ENCODE measurements around the gene TPST1. TPM values are rescaled to one million over a fixed set of nuclear protein-coding genes. Genes with fewer than 3 reads are reported as not detected.

Gene TPST1
- total RNA-seq, 1 experiment from 2014 or later = 15.9 TPM

- Histone ChIP-seq H2BK15ac (ENCODE audit: low read depth, low read length) (no peak overlapping the region), H4K8ac (replicated peaks; ENCODE audit: insufficient read length, low read depth, low read length) (no peak overlapping the region), H2BK120ac (ENCODE audit: low read depth, low read length, poor library complexity, severe bottlenecking) (no peak overlapping the region), H3K9me3 (ENCODE audit: control insufficient read depth, low read depth, low read length) (no peaks in the 10 kb centered on the region), H3K79me2 (ENCODE audit: insufficient read depth, low read length) (no peaks in the 10 kb centered on the region), H3T11ph (ENCODE audit: low read length) (no peak overlapping the region), H3K27ac (ENCODE audit: insufficient read length, low read depth, low read length) (no peak overlapping the region), H2AFZ (ENCODE audit: low read length) (no peak overlapping the region), H3K4me1 (ENCODE audit: insufficient read depth, low read length) (no peaks in the 10 kb centered on the region; the same call in 1 of the 2 replicates), H3K23me2 (ENCODE audit: insufficient read length, low read depth, low read length, poor library complexity, severe bottlenecking) (peaks cover 5% of the 10 kb centered on the region), H3K56ac (ENCODE audit: insufficient read length, low read depth, low read length) (no peak overlapping the region), H3K27me3 (ENCODE audit: insufficient read depth, low read length) (no peaks in the 10 kb centered on the region), H2AK5ac (ENCODE audit: insufficient read length, low read length) (no peak overlapping the region), H4K91ac (ENCODE audit: insufficient read length, low read depth, low read length) (no peak overlapping the region), H4K5ac (ENCODE audit: insufficient read length, low read depth, low read length) (no peak overlapping the region), H3K4ac (ENCODE audit: low read depth, low read length) (no peak overlapping the region), H2BK5ac (ENCODE audit: insufficient read length, low read length) (no peak overlapping the region), H3K4me2 (ENCODE audit: insufficient read depth, insufficient read length, low read length) (peak overlapping the region; percentile 70), H2BK20ac (ENCODE audit: low read depth, low read length, poor library complexity, severe bottlenecking) (no peak overlapping the region), H3K9ac (ENCODE audit: extremely low read depth, insufficient read length, low read length) (no peak overlapping the region), H3K14ac (ENCODE audit: insufficient read depth, low read length) (no peak overlapping the region), H3K18ac (ENCODE audit: insufficient read length, low read depth, low read length) (no peak overlapping the region), H2BK12ac (ENCODE audit: insufficient read length, low read depth, low read length) (no peak overlapping the region), H3K79me1 (ENCODE audit: insufficient read depth, low read depth, low read length, poor library complexity, severe bottlenecking) (no peaks in the 10 kb centered on the region), H3K23ac (ENCODE audit: insufficient read length, low read depth, low read length) (no peak overlapping the region), H4K20me1 (ENCODE audit: control insufficient read depth, insufficient read depth, insufficient read length) (no peaks in the 10 kb centered on the region)
- no peak for DNase-seq
- no CpG with 5 or more reads among the region's 12 CpGs for WGBS (ENCODE audit: extremely low coverage, insufficient read length, low lambda C conversion rate)
- Mint-ChIP-seq H3K27me3 (ENCODE audit: low read depth) (peaks cover 25% of the 10 kb centered on the region), H3K36me3 (ENCODE audit: insufficient read depth in 1 of 3, low read depth in 3 of 3) (peaks cover 3 to 7% (median 5%) of the 10 kb centered on the region in 3 experiments; a peak in 3 of 7 replicates), H3K4me1 (peaks cover 11 to 16% of the 10 kb centered on the region in 2 experiments), H3K27ac (peak overlapping the region in 2 of 3 experiments; percentile 93 to 99; a peak in 2 of 7 replicates), H3K4me3 (peak overlapping the region; percentile 94 to 96), H3K9me3 (peaks cover 0 to 3% of the 10 kb centered on the region in 2 experiments; a peak in 2 of 5 replicates)
- TF ChIP-seq CTCF (conservative IDR thresholded peaks at IDR 0.05) = no peak
Measured at GRCh38 chr7:66206119-66206933, 1.2 kb downstream of the TPST1 start.
